ENCODE data around the gene SCUBE1. TPM values are rescaled to one million over a fixed set of nuclear protein-coding genes. Genes with fewer than 3 reads are reported as not detected.
A peak's percentile ranks its signal among the peaks of the same experiment; 100 is the strongest.

The SCUBE1 gene
- total RNA-seq, 3 donors from 2014 or later, result 0.48 to 0.98 (median 0.88) TPM

GRCh38 chr22:43299736-43300135 is 43.4 kb downstream of the SCUBE1 start:
- Histone ChIP-seq H3K9me3 (no peaks in the 10 kb centered on the region), H3K27me3 (no peaks in the 10 kb centered on the region), H3K27ac (no peak overlapping the region), H3K4me3 (no peak overlapping the region), H3K4me1 (peaks cover 0 to 5% of the 10 kb centered on the region in 2 donors), H3K36me3 (no peaks in the 10 kb centered on the region)
- intact Hi-C loops (cut with DNase I; ENCODE audit: low total_unique reads), result no loop called here
- no peak for TF ChIP-seq POLR2AphosphoS5 (IDR thresholded peaks at IDR 0.05)
- no peak for TF ChIP-seq CTCF (IDR thresholded peaks at IDR 0.05)
- TF ChIP-seq POLR2A (IDR thresholded peaks at IDR 0.05), result no peak
- DNase-seq (ENCODE audit: low spot score in 2 of 2), result no peak

- Histone ChIP-seq H3K27ac (peak overlapping the region; percentile 37 to 52), H3K9me3 (no peaks in the 10 kb centered on the region), H3K4me3 (peak overlapping the region in 1 of 3 donors; percentile 19), H3K4me1 (peaks cover 0 to 5% of the 10 kb centered on the region in 2 donors), H3K36me3 (no peaks in the 10 kb centered on the region), H3K27me3 (no peaks in the 10 kb centered on the region)
- intact Hi-C loops (cut with DNase I; ENCODE audit: low total_unique reads), result no loop called here
- no peak for DNase-seq (ENCODE audit: low spot score in 2 of 2)
- TF ChIP-seq POLR2AphosphoS5 (IDR thresholded peaks at IDR 0.05), result peak in 1 of 3 donors; percentile 1
- no peak for TF ChIP-seq CTCF (IDR thresholded peaks at IDR 0.05)
- TF ChIP-seq POLR2A (IDR thresholded peaks at IDR 0.05), result no peak
Measured at GRCh38 chr22:43298062-43298801, 44.9 kb downstream of the SCUBE1 start.

- no peak for TF ChIP-seq POLR2A (IDR thresholded peaks at IDR 0.05)
- peak in 2 of 3 donors; percentile 19 to 39 for TF ChIP-seq POLR2AphosphoS5 (IDR thresholded peaks at IDR 0.05)
- peak in 1 of 3 donors; percentile 34 for TF ChIP-seq CTCF (IDR thresholded peaks at IDR 0.05)
Measured at GRCh38 chr22:43297270-43298061, 45.7 kb downstream of the SCUBE1 start.

GRCh38 chr22:43296276-43296902 is 46.8 kb downstream of the SCUBE1 start:
- H3K27me3 ChIP-seq, result no peaks in the 10 kb centered on the region
- no peak for DNase-seq (ENCODE audit: low spot score in 2 of 2)
- TF ChIP-seq CTCF (IDR thresholded peaks at IDR 0.05) (no peak), POLR2A (IDR thresholded peaks at IDR 0.05) (no peak), POLR2AphosphoS5 (IDR thresholded peaks at IDR 0.05) (no peak)
- H3K4me3 ChIP-seq, result no peak overlapping the region
- H3K4me1 ChIP-seq, result peaks cover 0 to 5% of the 10 kb centered on the region in 2 donors
- H3K27ac ChIP-seq, result peak overlapping the region in 1 of 2 donors; percentile 37
- H3K36me3 ChIP-seq, result no peaks in the 10 kb centered on the region
- H3K9me3 ChIP-seq, result no peaks in the 10 kb centered on the region
- intact Hi-C loops (cut with DNase I; ENCODE audit: low total_unique reads), result no loop called here

More at GRCh38 chr22:43297270-43298061, 45.7 kb downstream of the SCUBE1 start:
- Histone ChIP-seq H3K9me3 (no peaks in the 10 kb centered on the region), H3K4me1 (peaks cover 0 to 5% of the 10 kb centered on the region in 2 donors), H3K27me3 (no peaks in the 10 kb centered on the region), H3K4me3 (peak overlapping the region in 1 of 3 donors; percentile 19), H3K27ac (peak overlapping the region; percentile 37 to 52), H3K36me3 (no peaks in the 10 kb centered on the region)
- intact Hi-C loops (cut with DNase I; ENCODE audit: low total_unique reads), result no loop called here
- DNase-seq (ENCODE audit: low spot score in 2 of 2), result no peak
